SK-N-MC (cell line): ENCODE data around the gene MIER2.

ENCODE experiments used
- EZH2 ChIP-seq: fragments of 200-600 bp; sonication (generic); IDR thresholded peaks from one replicate; pipeline ENCODE4 v1.6.1; 2017; ENCODE audit warnings: antibody characterized with exemption
- FOXP2 ChIP-seq: optimal IDR thresholded peaks from 2 replicates; pipeline ENCODE3; 2011; ENCODE audit warnings: mild to moderate bottlenecking, moderate library complexity; ENCODE audit not compliant: insufficient read depth; ENCODE audit errors: extremely low read length, control extremely low read depth
- POLR2AphosphoS5 ChIP-seq: IDR thresholded peaks from 2 replicates; pipeline ENCODE4 v1.6.1; 2012; ENCODE audit warnings: mild to moderate bottlenecking, low read depth, low read length, borderline replicate concordance

GRCh38 chr19:328025-328505 is 16.5 kb downstream of the MIER2 start:
- TF ChIP-seq EZH2 = no peak
- no peak for TF ChIP-seq POLR2AphosphoS5
- TF ChIP-seq FOXP2 = no peak
